ENCODE measurements around the gene MAP3K7CL.

DNA sequence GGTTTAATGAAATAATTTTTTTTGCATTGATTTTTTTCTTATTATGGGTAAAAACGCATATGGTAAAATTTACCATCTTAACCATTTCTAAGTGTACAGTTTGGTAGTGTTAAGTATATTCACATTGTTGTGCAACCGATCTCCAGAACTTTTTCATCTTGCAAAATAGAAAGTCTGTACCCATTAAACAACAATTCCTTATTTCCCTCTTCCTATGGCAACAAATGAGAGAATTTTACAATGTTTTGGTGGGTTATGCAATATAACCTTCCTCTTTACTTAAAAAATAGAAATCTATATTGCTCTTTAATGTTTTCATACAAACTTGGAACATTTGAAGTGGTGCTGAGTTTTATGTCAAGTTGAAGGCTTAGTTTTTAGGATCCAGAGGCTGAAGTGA is 26.6 kb downstream of the MAP3K7CL start:
- no peak for TF ChIP-seq CTCF (IDR thresholded peaks at IDR 0.05)
- TF ChIP-seq POLR2A (IDR thresholded peaks at IDR 0.05): no peak
- TF ChIP-seq POLR2AphosphoS5 (IDR thresholded peaks at IDR 0.05; ENCODE audit: insufficient read depth in 1 of 2, low read depth in 1 of 2): no peak

All from vagina (tissue), 2 donors.